HG02840 (cell line): ENCODE measurements around the gene BAHCC1.

ENCODE experiments used
- ATAC-seq: cut with Tn5 transposase; IDR thresholded peaks from one replicate; pipeline ENCODE4 v1.9.1; 2021; ENCODE audit warnings: mild to moderate bottlenecking, moderate library complexity, moderate number of reproducible peaks; ENCODE audit not compliant: unreplicated experiment, low FRiP score

Gene BAHCC1

GRCh38 chr17:81366648-81367047 is 28.6 kb upstream of the BAHCC1 start:
- ATAC-seq: no peak

DNA sequence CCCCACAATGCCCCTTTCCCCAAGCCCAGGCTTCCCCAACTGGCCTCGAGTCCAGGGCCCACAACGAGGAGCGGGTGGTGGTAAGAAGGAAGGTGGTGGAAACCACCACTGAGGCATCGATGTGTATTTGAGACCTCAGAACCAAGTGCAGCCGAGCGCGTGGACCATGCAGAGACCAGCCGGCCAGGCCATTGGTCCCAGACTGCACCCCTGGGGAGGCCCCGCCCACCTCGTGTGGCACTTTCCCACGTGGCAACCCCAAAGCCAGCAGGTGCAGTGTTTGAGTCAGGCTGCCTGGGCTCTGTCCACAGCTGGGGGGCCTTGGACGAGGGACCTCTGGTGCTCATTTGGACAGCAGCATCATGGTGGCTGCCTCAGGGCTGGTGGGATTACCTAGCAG is 28.1 kb upstream of the BAHCC1 start:
- ATAC-seq: no peak

GRCh38 chr17:81368161-81369022 is 26.9 kb upstream of the BAHCC1 start:
- ATAC-seq: no peak

DNA sequence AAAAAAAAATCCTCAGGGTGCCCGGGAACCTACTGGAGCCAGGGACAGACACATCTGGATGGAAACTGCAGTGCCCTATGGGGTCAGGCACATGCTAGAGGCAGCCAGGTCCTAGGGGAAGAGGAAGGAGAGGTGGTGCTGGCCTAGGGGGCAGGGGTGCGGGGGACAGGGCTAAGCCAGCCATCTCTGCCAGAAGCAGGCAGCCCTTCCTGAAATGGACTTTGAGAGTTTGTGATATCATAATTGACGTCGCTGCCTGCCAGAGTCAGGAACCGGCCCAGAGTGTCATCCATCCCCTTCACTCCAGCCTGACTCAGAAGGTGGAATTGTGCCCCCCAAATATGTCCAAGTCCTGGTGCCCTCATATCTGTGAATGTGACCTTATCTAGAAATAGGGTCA is 25.0 kb upstream of the BAHCC1 start:
- ATAC-seq: no peak

DNA sequence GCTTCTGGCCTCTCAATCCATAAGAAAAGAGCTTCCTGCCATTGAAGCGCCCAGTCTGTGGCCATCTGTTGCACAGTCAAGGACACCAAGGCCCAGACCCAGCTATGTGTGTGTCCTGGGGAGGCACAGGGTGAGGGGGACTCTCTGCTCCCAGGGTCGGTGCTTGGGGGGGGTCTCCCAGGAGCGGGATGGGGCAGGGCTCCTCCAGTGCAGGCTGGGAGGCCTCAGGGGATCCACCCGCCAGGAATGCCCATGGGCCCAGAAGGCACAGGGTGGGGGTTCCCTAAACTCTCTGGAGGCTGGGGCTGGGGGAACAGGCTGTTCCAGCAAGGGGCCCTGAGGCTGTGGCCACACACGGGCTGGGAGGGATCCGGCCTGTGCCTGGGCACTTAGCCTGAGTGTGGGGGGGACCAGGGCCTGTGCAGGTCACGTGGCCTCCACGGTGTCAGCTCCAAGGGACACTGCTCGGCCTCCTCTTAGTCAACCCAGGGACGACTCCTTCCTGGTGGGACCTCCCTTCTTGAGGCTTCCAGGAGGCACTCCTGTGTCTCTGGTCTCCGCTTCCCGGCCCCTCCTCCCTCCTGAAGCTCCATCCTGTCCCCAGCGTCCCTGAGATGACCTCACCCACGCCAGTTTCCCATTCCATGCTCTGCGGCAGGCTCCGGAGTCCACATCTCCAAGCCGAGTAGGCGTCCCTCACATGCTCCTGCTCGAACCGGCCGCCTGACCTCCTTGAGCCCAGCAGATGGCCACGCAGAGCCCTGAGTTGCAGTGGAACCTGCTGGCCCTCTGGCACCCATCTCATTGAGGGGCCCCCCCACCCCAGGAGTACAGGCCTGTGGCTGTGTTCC is 23.1 kb upstream of the BAHCC1 start:
- no peak for ATAC-seq

GRCh38 chr17:81373536-81374160 is 21.6 kb upstream of the BAHCC1 start:
- ATAC-seq: no peak

GRCh38 chr17:81374890-81375289 is 20.4 kb upstream of the BAHCC1 start:
- ATAC-seq: no peak

DNA sequence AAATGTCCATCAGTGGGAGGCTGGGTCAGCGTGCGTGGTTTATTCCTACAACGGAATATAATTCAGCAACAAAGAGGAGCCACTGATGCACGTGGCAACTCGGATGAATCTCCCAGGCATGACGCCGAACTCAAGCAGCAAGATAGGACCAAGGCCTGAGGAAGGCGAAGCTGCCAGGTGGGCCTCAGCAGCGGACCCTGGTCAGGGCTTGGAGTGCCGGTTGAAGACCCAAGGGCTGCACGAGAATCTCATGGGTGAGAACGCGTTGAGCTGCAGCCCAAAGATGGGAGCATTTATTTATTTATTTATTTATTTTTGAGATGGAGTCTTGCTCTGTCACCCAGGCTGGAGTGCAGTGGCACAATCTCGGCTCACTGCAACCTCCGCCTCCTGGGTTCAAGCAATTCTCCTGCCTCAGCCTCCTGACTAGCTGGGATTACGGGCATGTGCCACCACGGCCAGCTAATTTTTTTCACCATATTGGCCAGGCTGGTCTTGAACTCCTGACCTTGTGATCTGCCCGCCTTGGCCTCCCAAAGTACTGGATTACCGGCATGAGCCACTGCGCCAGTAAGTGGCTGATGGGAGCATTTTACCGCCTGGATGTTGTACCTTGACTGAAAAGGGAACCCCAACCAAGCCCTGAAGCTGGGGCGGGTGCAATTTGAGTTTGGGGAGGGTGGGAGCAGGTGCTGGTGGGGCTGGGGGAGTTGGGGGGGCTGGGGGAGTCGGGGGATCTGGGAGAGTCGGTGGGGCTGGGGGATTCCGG is 18.1 kb upstream of the BAHCC1 start:
- no peak for ATAC-seq

DNA sequence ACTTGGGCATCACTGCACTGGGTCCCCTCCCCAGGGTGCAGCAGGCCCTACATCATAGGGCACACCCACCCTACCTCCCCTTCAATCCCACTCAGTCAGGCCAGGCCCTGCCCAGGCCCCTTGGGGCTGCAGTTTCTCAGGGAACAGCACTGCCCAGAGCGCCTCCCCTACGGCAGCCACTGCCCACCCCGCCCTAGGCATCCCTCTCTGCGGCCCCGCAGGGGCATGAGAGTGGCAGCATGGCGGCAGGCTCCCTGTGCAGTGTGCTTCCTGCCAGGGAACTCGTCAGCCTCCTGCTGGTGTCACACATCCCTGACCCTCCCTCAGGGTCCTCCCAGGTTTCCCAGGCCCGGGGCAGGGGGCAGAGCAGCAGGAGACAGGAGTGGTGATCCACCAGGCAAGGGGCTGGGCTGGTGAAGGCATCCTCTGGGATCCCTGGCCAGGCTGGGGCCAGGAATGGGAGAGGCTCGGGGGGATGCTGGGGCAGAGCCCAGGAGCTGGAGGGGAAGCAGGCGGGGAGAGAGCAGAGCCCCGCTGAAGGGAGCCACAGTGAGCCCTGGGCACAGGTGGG is 16.2 kb upstream of the BAHCC1 start:
- ATAC-seq: no peak

DNA sequence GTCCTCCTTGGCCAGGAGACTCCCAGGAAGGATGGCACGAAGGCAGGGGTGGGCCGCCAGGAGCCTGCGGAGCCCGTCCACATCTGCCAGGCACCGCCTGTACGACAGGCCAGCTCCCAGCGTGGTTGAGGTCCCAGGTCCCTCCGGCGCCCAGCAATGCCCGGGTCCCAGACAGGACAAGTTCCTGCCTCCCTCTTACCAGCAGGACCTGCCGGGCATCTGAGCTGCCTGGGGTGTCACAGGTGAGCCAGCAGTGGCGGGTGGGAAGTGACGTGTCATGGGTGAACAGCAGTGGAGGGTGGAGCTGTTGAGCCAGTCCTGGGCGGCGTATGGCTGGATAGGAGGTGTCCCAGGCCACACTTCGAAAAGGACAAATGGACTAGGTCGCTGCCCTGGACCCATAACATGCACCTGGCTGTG is 15.7 kb upstream of the BAHCC1 start:
- no peak for ATAC-seq

DNA sequence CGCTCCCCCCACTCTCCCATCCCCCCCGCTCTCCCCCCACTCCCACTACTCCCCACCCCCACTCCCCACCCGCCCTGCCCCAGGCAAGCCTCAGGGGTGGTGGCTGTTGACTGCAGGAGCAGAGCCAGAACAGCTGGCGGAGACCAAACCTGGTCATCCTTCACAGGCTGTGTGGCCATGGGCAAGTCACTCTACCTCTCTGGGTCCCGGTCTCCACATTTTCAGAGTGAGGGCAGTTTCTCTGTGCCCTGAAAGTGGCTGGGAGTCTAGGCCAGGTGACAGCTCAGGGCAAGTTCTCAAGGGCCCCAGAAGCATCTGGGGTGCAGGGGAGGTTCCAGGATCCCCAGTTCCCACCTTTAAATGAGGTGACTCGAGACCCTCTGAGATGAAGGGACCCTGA is 15.1 kb upstream of the BAHCC1 start:
- no peak for ATAC-seq

DNA sequence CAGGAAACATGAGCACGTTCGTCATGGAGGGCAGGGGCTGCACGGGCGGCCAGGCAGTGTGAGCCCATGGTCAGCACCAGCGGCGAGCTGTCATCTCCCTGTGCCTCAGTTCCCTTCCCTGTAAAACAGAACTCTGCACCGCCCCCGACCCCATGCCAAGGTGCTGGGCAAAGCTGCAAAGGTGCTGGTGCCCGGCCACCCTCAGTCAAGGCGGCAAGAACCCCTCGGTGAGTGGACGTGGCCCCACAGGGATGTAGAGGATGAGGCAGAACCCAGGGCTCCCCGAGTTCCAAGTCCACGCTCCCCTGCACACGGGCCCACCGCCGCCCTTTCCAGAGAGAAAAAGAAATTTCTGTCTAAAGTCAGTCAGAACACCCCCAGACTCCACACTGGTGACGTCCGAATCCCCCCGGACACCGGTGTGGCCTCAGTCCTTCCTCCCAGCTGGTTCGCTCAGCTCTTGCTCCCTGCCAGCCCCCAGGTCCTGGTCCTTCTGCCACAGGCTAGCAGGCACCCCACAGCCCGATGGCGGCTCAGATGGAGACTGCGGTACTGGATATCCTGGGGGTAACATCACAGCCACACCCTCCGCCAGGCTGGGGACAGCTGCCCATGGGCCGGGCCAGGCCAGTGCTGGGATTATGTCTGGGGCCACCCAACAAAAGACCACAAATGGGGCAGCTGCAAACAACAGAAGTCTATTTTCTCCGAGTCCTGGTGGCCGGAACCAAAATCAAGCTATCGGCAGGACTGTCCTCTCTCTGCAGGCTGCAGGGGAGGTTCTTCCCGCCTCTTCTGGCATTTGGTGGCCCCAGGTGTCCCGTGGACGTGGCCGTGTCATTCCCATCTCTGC is 14.4 kb upstream of the BAHCC1 start:
- ATAC-seq: no peak

- ATAC-seq: no peak
Measured at GRCh38 chr17:81381632-81382577, 13.4 kb upstream of the BAHCC1 start.

- ATAC-seq: no peak
Measured at GRCh38 chr17:81382851-81383250, 12.4 kb upstream of the BAHCC1 start.

- no peak for ATAC-seq
Measured at GRCh38 chr17:81383504-81384421, 11.5 kb upstream of the BAHCC1 start.

DNA sequence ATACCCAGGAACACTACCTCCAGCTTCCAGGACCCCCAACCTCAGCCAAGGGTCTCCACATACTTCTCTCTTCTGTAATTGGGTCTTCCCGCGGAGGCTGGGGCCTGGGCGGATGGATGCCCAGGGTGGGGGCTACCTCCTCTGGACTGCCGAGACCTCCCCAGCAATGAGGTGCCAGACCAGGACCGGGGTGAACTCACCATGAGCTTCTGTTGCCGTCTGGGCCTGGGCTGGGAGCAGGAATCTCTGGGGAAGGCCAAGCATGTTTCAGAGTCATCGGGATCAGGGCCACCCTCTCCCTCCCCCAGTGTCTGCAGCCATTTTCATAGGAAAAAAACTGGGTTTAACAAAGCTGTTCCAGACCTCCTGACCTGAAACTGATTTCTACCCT is 10.3 kb upstream of the BAHCC1 start:
- no peak for ATAC-seq
